ENCODE results near the gene POU2AF1. TPM values are rescaled to one million over a fixed set of nuclear protein-coding genes. Genes with fewer than 3 reads are reported as not detected.

POU2AF1 gene
- total and polyA plus RNA-seq, 2 of the 8 experiments (the other 6 are each of a cell fraction or from before 2014, with no cell fraction given), result not detected

DNA sequence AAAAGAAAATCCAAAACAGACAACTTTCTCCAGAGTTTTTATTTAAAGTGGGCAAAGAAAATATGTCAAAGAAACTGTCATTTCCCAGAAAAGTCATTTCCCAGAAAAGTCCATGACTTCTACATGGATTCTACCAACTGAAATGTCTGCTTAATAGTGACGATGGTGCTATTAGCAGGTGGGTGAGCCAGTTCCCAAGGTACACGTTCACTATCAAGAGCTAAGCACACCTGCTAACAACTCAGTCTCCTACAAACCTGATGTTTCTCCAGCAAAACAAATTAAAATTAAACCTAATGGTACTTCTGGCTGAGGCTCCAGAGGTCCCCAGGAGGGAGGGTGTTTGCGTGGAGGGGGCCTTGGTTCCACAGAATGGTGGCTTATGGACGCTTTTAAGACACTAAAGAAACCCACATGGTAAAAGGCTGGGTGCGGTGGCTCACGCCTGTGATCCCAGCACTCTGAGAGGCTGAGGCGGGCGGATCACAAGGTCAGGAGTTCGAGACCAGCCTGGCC is 26.8 kb downstream of the POU2AF1 start (continued):
- no peak for TF ChIP-seq CHD2 (IDR thresholded peaks at IDR 0.05; ENCODE audit: low read length)
- no peak for TF ChIP-seq FOSL1 (IDR thresholded peaks at IDR 0.05; ENCODE audit: insufficient read depth, low read depth, low read length)
- TF ChIP-seq JUN (IDR thresholded peaks at IDR 0.05; ENCODE audit: low read depth, low read length), result no peak

All from H1 (cell line).